Loucy (cell line): ENCODE data around the gene HCRTR2.

ENCODE experiments used
- H2AFZ ChIP-seq: fragments of 200-600 bp; sonication (generic); 2 replicates; pipeline ENCODE4 v1.6.0; 2016; ENCODE audit warnings: antibody characterized with exemption, mild to moderate bottlenecking, low read length, moderate library complexity
- H3F3A ChIP-seq: fragments of 200-600 bp; 2 replicates; pipeline ENCODE4 v1.6.0; 2016; ENCODE audit warnings: antibody characterized with exemption, low read depth, mild to moderate bottlenecking
- H3K27me3 ChIP-seq: fragments of 200-600 bp; sonication (generic); 2 replicates; pipeline ENCODE4 v1.6.1; 2014; ENCODE audit warnings: low read length, mild to moderate bottlenecking; ENCODE audit not compliant: insufficient read depth, poor library complexity, severe bottlenecking
- H3K36me3 ChIP-seq: fragments of 200-600 bp; sonication (generic); 2 replicates; pipeline ENCODE4 v1.6.1; 2016; ENCODE audit warnings: low read length; ENCODE audit not compliant: insufficient read depth
- H3K4me1 ChIP-seq: fragments of 200-600 bp; sonication (generic); 2 replicates; pipeline ENCODE4 v1.5.1; 2014; ENCODE audit warnings: low read length, mild to moderate bottlenecking; ENCODE audit not compliant: insufficient read depth, poor library complexity, severe bottlenecking
- H3K4me2 ChIP-seq: fragments of 200-600 bp; sonication (generic); 2 replicates; pipeline ENCODE4 v1.6.0; 2014; ENCODE audit warnings: antibody characterized with exemption, low read length, low read depth, mild to moderate bottlenecking; ENCODE audit not compliant: poor library complexity, severe bottlenecking
- H3K4me3 ChIP-seq: fragments of 200-600 bp; sonication (generic); 2 replicates; pipeline ENCODE4 v1.5.1; 2014; ENCODE audit warnings: low read length, mild to moderate bottlenecking, mixed read lengths; ENCODE audit not compliant: poor library complexity, severe bottlenecking
- H3K79me2 ChIP-seq: fragments of 200-600 bp; sonication (generic); 2 replicates; pipeline ENCODE4 v1.6.1; 2014; ENCODE audit warnings: low read length; ENCODE audit not compliant: insufficient read depth
- H3K9ac ChIP-seq: fragments of 200-600 bp; sonication (generic); 2 replicates; pipeline ENCODE4 v1.6.0; 2014; ENCODE audit warnings: mild to moderate bottlenecking, low read depth, low read length, moderate library complexity; ENCODE audit not compliant: poor library complexity, severe bottlenecking
- H3K9me2 ChIP-seq: fragments of 200-600 bp; sonication (generic); replicated peaks from 2 replicates; pipeline ENCODE4 v1.6.1; 2016; ENCODE audit warnings: low read depth, low read length, mixed read lengths
- H3K9me3 ChIP-seq: fragments of 200-600 bp; sonication (generic); 2 replicates; pipeline ENCODE4 v1.6.1; 2014; ENCODE audit warnings: mild to moderate bottlenecking, antibody characterized with exemption, low read length, low read depth; ENCODE audit not compliant: insufficient read depth
- H4K20me1 ChIP-seq: fragments of 200-600 bp; sonication (generic); 2 replicates; pipeline ENCODE4 v1.6.0; 2014; ENCODE audit warnings: antibody characterized with exemption, low read length, mild to moderate bottlenecking; ENCODE audit not compliant: insufficient read depth, poor library complexity, severe bottlenecking
- EZH2phosphoT487 ChIP-seq: fragments of 200-600 bp; IDR thresholded peaks from 2 replicates; pipeline ENCODE4 v1.6.1; 2018; ENCODE audit warnings: antibody characterized with exemption, mild to moderate bottlenecking, moderate library complexity, borderline replicate concordance
- TF ChIP-seq, protein P1 (sequence below): fragments of 200-600 bp; sonication (generic); conservative IDR thresholded peaks from 2 replicates; pipeline ENCODE4 v1.5.1; 2014; ENCODE audit warnings: mild to moderate bottlenecking, antibody characterized with exemption, low read length

The HCRTR2 gene

DNA sequence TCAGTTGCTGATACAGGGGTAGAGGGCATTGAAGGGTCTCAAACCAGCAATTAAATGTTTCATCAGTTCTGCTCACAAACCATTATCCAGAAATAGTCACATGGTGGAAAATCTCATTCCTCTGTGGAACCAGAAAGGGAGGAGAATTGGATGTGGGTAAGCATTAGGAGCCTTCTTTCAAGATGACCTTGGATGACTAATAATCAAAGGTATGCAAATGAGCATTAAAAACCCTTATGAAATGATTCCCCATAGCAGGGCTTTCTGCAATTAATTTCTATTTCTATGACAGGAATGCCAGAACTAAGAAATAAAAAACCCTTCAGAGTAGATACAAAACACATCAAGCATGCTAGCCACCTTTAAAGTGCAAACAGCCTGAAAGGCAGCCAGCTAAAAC is 37.4 kb upstream of the HCRTR2 start:
- H3F3A ChIP-seq, result no peaks in the 10 kb centered on the region
- no peak overlapping the region for H3K4me2 ChIP-seq
- no peaks in the 10 kb centered on the region for H3K4me1 ChIP-seq
- TF ChIP-seq EZH2phosphoT487, result no peak
- TF ChIP-seq, protein P1, sequence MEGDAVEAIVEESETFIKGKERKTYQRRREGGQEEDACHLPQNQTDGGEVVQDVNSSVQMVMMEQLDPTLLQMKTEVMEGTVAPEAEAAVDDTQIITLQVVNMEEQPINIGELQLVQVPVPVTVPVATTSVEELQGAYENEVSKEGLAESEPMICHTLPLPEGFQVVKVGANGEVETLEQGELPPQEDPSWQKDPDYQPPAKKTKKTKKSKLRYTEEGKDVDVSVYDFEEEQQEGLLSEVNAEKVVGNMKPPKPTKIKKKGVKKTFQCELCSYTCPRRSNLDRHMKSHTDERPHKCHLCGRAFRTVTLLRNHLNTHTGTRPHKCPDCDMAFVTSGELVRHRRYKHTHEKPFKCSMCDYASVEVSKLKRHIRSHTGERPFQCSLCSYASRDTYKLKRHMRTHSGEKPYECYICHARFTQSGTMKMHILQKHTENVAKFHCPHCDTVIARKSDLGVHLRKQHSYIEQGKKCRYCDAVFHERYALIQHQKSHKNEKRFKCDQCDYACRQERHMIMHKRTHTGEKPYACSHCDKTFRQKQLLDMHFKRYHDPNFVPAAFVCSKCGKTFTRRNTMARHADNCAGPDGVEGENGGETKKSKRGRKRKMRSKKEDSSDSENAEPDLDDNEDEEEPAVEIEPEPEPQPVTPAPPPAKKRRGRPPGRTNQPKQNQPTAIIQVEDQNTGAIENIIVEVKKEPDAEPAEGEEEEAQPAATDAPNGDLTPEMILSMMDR, result no peak
- no peak overlapping the region for H3K9ac ChIP-seq
- H3K27me3 ChIP-seq, result no peaks in the 10 kb centered on the region
- no peaks in the 10 kb centered on the region for H3K9me3 ChIP-seq
- no peaks in the 10 kb centered on the region for H4K20me1 ChIP-seq
- H3K4me3 ChIP-seq, result no peak overlapping the region
- no peak overlapping the region for H2AFZ ChIP-seq
- no peaks in the 10 kb centered on the region for H3K36me3 ChIP-seq
- no peaks in the 10 kb centered on the region for H3K79me2 ChIP-seq
- no peaks in the 10 kb centered on the region for H3K9me2 ChIP-seq

DNA sequence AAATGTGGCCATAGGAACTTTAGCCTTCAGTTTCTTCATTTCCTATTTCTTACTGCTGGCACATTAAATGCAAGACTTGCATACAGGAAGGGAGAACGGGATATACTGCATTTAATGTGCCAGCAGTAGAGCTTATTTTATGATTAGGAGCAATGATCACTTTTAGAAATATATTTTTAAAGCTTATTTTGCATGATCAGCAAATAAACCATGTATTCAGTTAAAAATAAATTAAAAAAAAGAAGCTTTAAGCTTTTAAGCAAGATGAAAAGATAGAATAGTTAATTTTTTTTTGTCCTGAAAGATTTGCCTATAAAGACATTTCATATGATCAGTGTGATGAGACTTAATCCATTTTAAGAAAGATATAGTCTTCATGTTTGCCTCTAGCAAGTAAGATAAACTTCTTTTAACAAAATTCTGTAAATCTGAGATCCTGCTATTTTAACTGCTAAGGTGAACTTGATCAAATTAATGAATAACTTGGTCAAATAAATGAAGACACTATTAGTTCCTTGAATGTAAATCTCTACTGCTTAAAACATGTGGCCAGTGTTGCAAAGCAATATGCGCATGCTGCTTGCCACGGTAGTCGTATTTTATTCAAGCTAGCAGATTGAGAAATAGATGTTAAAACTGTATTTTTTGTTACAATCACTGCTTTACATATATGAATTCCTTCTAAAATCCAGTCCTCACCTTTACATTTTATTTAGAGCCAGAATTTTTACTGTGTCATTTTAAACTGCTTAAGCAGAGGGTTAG is 36.2 kb upstream of the HCRTR2 start:
- no peak overlapping the region for H3K4me2 ChIP-seq
- H3F3A ChIP-seq, result no peaks in the 10 kb centered on the region
- H3K4me1 ChIP-seq, result no peaks in the 10 kb centered on the region
- H4K20me1 ChIP-seq, result no peaks in the 10 kb centered on the region
- H3K9me2 ChIP-seq, result no peaks in the 10 kb centered on the region
- TF ChIP-seq EZH2phosphoT487, result no peak
- TF ChIP-seq, protein P1, result no peak
- no peaks in the 10 kb centered on the region for H3K9me3 ChIP-seq
- no peak overlapping the region for H2AFZ ChIP-seq
- H3K9ac ChIP-seq, result no peak overlapping the region
- H3K4me3 ChIP-seq, result no peak overlapping the region
- no peaks in the 10 kb centered on the region for H3K79me2 ChIP-seq
- H3K36me3 ChIP-seq, result no peaks in the 10 kb centered on the region
- no peaks in the 10 kb centered on the region for H3K27me3 ChIP-seq

DNA sequence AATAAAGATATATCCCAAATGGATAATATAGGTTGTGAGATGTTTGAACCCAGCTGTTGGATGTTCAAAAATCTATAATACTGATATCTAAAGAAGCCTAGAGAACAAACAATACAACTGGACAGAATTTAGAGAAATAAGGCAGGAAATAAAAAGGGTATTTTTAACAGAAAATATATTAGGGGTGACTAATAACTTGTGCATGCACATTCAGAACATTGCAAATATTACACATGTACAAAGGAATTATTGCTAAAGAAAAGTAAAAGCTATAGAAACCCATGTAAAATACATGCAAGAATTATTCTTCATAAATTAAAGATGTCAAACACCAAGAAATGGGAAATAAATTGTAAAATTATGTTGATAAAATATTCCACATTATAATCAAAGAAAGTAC is 32.7 kb upstream of the HCRTR2 start:
- no peaks in the 10 kb centered on the region for H3F3A ChIP-seq
- no peak overlapping the region for H3K4me2 ChIP-seq
- no peaks in the 10 kb centered on the region for H3K9me2 ChIP-seq
- no peaks in the 10 kb centered on the region for H3K36me3 ChIP-seq
- no peak for TF ChIP-seq EZH2phosphoT487
- TF ChIP-seq, protein P1, result no peak
- no peak overlapping the region for H3K9ac ChIP-seq
- no peak overlapping the region for H3K4me3 ChIP-seq
- H4K20me1 ChIP-seq, result no peaks in the 10 kb centered on the region
- H3K27me3 ChIP-seq, result no peaks in the 10 kb centered on the region
- H3K79me2 ChIP-seq, result no peaks in the 10 kb centered on the region
- no peaks in the 10 kb centered on the region for H3K9me3 ChIP-seq
- no peaks in the 10 kb centered on the region for H3K4me1 ChIP-seq
- no peak overlapping the region for H2AFZ ChIP-seq
